Lower leg skin (tissue), 3 donors: ENCODE data around the gene WDR3.

ENCODE experiments used
- POLR2A ChIP-seq, 2 donors: fragments of 450-650 bp; IDR thresholded peaks; one replicate each; pipeline ENCODE4 v1.6.1; 2016 to 2017; ENCODE audit warnings: antibody characterized with exemption in 2 of 2, mild to moderate bottlenecking in 1 of 2, moderate library complexity in 1 of 2
- TF ChIP-seq, protein P1 (sequence below), 3 donors: fragments of 450-650 bp; IDR thresholded peaks; one replicate each; pipeline ENCODE4 v1.5.1; 2016; ENCODE audit warnings: antibody characterized with exemption in 3 of 3, mild to moderate bottlenecking in 3 of 3, moderate library complexity in 2 of 3

DNA sequence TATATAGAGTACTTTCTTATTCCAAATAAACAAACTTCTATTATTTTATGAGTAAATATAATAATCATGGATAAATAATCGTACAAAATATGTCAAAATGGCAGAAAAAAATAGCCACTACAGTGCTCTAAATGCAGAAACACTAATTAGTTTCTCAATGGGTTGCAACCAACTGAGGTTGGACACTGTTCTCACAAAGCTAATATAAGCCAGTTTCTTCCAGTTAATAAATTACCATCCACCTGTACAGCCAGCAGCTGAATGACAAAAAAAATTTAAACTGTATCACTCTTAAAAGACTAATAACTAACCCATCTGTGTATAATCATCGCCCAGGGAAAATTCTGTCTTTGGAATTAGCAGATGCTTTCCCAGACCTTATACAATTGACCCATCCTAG is 37.0 kb upstream of the WDR3 start:
- TF ChIP-seq, protein P1, sequence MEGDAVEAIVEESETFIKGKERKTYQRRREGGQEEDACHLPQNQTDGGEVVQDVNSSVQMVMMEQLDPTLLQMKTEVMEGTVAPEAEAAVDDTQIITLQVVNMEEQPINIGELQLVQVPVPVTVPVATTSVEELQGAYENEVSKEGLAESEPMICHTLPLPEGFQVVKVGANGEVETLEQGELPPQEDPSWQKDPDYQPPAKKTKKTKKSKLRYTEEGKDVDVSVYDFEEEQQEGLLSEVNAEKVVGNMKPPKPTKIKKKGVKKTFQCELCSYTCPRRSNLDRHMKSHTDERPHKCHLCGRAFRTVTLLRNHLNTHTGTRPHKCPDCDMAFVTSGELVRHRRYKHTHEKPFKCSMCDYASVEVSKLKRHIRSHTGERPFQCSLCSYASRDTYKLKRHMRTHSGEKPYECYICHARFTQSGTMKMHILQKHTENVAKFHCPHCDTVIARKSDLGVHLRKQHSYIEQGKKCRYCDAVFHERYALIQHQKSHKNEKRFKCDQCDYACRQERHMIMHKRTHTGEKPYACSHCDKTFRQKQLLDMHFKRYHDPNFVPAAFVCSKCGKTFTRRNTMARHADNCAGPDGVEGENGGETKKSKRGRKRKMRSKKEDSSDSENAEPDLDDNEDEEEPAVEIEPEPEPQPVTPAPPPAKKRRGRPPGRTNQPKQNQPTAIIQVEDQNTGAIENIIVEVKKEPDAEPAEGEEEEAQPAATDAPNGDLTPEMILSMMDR (IDR thresholded peaks at IDR 0.05): no peak
- no peak for TF ChIP-seq POLR2A (IDR thresholded peaks at IDR 0.05)
